ENCODE results near the gene CENPF. TPM values are rescaled to one million over a fixed set of nuclear protein-coding genes. Genes with fewer than 3 reads are reported as not detected.
A peak's percentile ranks its signal among the peaks of the same experiment; 100 is the strongest.

Gene CENPF
- polyA plus RNA-seq (2013, experiment 1 of 2): 90.7 TPM
- 86.0 TPM for polyA plus RNA-seq (2013, experiment 2 of 2)

GRCh38 chr1:214602764-214603657, at the start of gene CENPF:
CENPF (plus strand) TSS chr1:214603195; CDS start chr1:214613755, 10,560 bp downstream.
- Histone ChIP-seq H2BK120ac (ENCODE audit: low read depth, low read length) (peak within 1 kb of the TSS; percentile 64), H4K91ac (ENCODE audit: low read depth, low read length, poor library complexity) (no peak within 1 kb of the TSS), H3K79me1 (ENCODE audit: low read depth, low read length) (peaks cover 6% of the 10 kb centered on the region), H3K27ac (replicated peaks; ENCODE audit: low read length) (peak within 1 kb of the TSS; percentile 84), H3K36me3 (replicated peaks in 1 of 2; ENCODE audit: control insufficient read depth in 2 of 2, insufficient read depth in 2 of 2, low read length in 2 of 2) (peaks cover 2 to 27% of the 10 kb centered on the region in 2 donors), H3K4me3 (ENCODE audit: low read length in 2 of 2) (peak within 1 kb of the TSS; percentile 99), H3K9me3 (replicated peaks in 1 of 2; ENCODE audit: control insufficient read depth in 2 of 2, insufficient read depth in 1 of 2, low read depth in 1 of 2, low read length in 2 of 2) (peaks cover 0 to 8% of the 10 kb centered on the region in 2 donors), H3K4me1 (ENCODE audit: control insufficient read depth in 2 of 2, insufficient read depth in 1 of 2, low read depth in 1 of 2, low read length in 2 of 2) (no peaks in the 10 kb centered on the region), H2AK5ac (ENCODE audit: low read depth, low read length) (peak within 1 kb of the TSS; percentile 81), H3K27me3 (ENCODE audit: control insufficient read depth in 3 of 3, insufficient read depth in 3 of 3, low read depth in 1 of 3, low read length in 3 of 3) (no peaks in the 10 kb centered on the region), H2BK12ac (ENCODE audit: low read length) (no peak within 1 kb of the TSS), H2BK5ac (ENCODE audit: low read length) (peak within 1 kb of the TSS; percentile 95), H3K14ac (ENCODE audit: low read length) (peak within 1 kb of the TSS; percentile 48), H3K23ac (ENCODE audit: low read depth, low read length, poor library complexity) (no peak within 1 kb of the TSS), H2AFZ (ENCODE audit: low read length) (peak within 1 kb of the TSS; percentile 93), H3K4me2 (ENCODE audit: insufficient read depth, low read length, poor library complexity, severe bottlenecking) (peak within 1 kb of the TSS; percentile 61), H3K4ac (ENCODE audit: low read length) (no peak within 1 kb of the TSS), H4K8ac (ENCODE audit: low read depth, low read length) (no peak within 1 kb of the TSS), H2BK15ac (ENCODE audit: low read length) (peak within 1 kb of the TSS; percentile 65), H3K18ac (ENCODE audit: low read length) (peak within 1 kb of the TSS; percentile 95), H3K9ac (ENCODE audit: low read depth, low read length, poor library complexity) (peak within 1 kb of the TSS; percentile 96)
- peak; percentile 96 for DNase-seq (ENCODE audit: low spot score)
- no CpG with 5 or more reads among the region's 65 CpGs for WGBS, 2 donors (ENCODE audit: extremely low coverage in 2 of 2, insufficient read length in 2 of 2, insufficient replicate concordance in 1 of 2)

GRCh38 chr1:214557952-214558735, 44.9 kb upstream of the CENPF start:
- H3K18ac ChIP-seq (ENCODE audit: low read length): no peak overlapping the region
- H3K27ac ChIP-seq (replicated peaks; ENCODE audit: low read length): no peak overlapping the region
- no peak overlapping the region for H3K9ac ChIP-seq (ENCODE audit: low read depth, low read length, poor library complexity)
- no peak overlapping the region for H3K14ac ChIP-seq (ENCODE audit: low read length)
- no peaks in the 10 kb centered on the region for H3K27me3 ChIP-seq (ENCODE audit: control insufficient read depth in 3 of 3, insufficient read depth in 3 of 3, low read depth in 1 of 3, low read length in 3 of 3)
- no peaks in the 10 kb centered on the region for H3K36me3 ChIP-seq (replicated peaks in 1 of 2; ENCODE audit: control insufficient read depth in 2 of 2, insufficient read depth in 2 of 2, low read length in 2 of 2)
- H2BK5ac ChIP-seq (ENCODE audit: low read length): no peak overlapping the region
- H3K4ac ChIP-seq (ENCODE audit: low read length): no peak overlapping the region
- H2BK12ac ChIP-seq (ENCODE audit: low read length): no peak overlapping the region
- H3K4me1 ChIP-seq (ENCODE audit: control insufficient read depth in 2 of 2, insufficient read depth in 1 of 2, low read depth in 1 of 2, low read length in 2 of 2): peaks cover 0 to 3% of the 10 kb centered on the region in 2 donors
- no peak overlapping the region for H2BK15ac ChIP-seq (ENCODE audit: low read length)
- no peak overlapping the region for H3K4me2 ChIP-seq (ENCODE audit: insufficient read depth, low read length, poor library complexity, severe bottlenecking)
- no peak for DNase-seq (ENCODE audit: low spot score)
- no peak overlapping the region for H3K23ac ChIP-seq (ENCODE audit: low read depth, low read length, poor library complexity)
- no peak overlapping the region for H2BK120ac ChIP-seq (ENCODE audit: low read depth, low read length)
- H3K79me1 ChIP-seq (ENCODE audit: low read depth, low read length): no peaks in the 10 kb centered on the region
- no peak overlapping the region for H4K8ac ChIP-seq (ENCODE audit: low read depth, low read length)
- no peak overlapping the region for H2AK5ac ChIP-seq (ENCODE audit: low read depth, low read length)
- no CpG with 5 or more reads among the region's 8 CpGs for WGBS, 2 donors (ENCODE audit: extremely low coverage in 2 of 2, insufficient read length in 2 of 2, insufficient replicate concordance in 1 of 2)
- no peak overlapping the region for H4K91ac ChIP-seq (ENCODE audit: low read depth, low read length, poor library complexity)
- H2AFZ ChIP-seq (ENCODE audit: low read length): peak overlapping the region; percentile 15
- no peaks in the 10 kb centered on the region for H3K9me3 ChIP-seq (replicated peaks in 1 of 2; ENCODE audit: control insufficient read depth in 2 of 2, insufficient read depth in 1 of 2, low read depth in 1 of 2, low read length in 2 of 2)
- no peak overlapping the region for H3K4me3 ChIP-seq (ENCODE audit: low read length in 2 of 2)

- Histone ChIP-seq H3K4me1 (ENCODE audit: control insufficient read depth in 2 of 2, insufficient read depth in 1 of 2, low read depth in 1 of 2, low read length in 2 of 2) (no peaks in the 10 kb centered on the region), H3K4me3 (ENCODE audit: low read length in 2 of 2) (no peak overlapping the region), H3K9me3 (replicated peaks in 1 of 2; ENCODE audit: control insufficient read depth in 2 of 2, insufficient read depth in 1 of 2, low read depth in 1 of 2, low read length in 2 of 2) (no peaks in the 10 kb centered on the region), H3K36me3 (replicated peaks in 1 of 2; ENCODE audit: control insufficient read depth in 2 of 2, insufficient read depth in 2 of 2, low read length in 2 of 2) (no peaks in the 10 kb centered on the region), H2AK5ac (ENCODE audit: low read depth, low read length) (no peak overlapping the region), H3K9ac (ENCODE audit: low read depth, low read length, poor library complexity) (no peak overlapping the region), H4K8ac (ENCODE audit: low read depth, low read length) (no peak overlapping the region), H3K14ac (ENCODE audit: low read length) (no peak overlapping the region), H3K18ac (ENCODE audit: low read length) (no peak overlapping the region), H2BK5ac (ENCODE audit: low read length) (no peak overlapping the region), H2AFZ (ENCODE audit: low read length) (no peak overlapping the region), H3K79me1 (ENCODE audit: low read depth, low read length) (no peaks in the 10 kb centered on the region), H3K27me3 (ENCODE audit: control insufficient read depth in 3 of 3, insufficient read depth in 3 of 3, low read depth in 1 of 3, low read length in 3 of 3) (no peaks in the 10 kb centered on the region), H3K4me2 (ENCODE audit: insufficient read depth, low read length, poor library complexity, severe bottlenecking) (no peak overlapping the region), H2BK15ac (ENCODE audit: low read length) (no peak overlapping the region), H3K23ac (ENCODE audit: low read depth, low read length, poor library complexity) (no peak overlapping the region), H2BK120ac (ENCODE audit: low read depth, low read length) (no peak overlapping the region), H2BK12ac (ENCODE audit: low read length) (no peak overlapping the region), H3K4ac (ENCODE audit: low read length) (no peak overlapping the region), H4K91ac (ENCODE audit: low read depth, low read length, poor library complexity) (no peak overlapping the region), H3K27ac (replicated peaks; ENCODE audit: low read length) (no peak overlapping the region)
- no peak for DNase-seq (ENCODE audit: low spot score)
These were observed 39.1 kb upstream of the CENPF start for GRCh38 chr1:214563881-214564280.

GRCh38 chr1:214565310-214565709, 37.7 kb upstream of the CENPF start:
- no peak for DNase-seq (ENCODE audit: low spot score)
- no peak overlapping the region for H3K4me2 ChIP-seq (ENCODE audit: insufficient read depth, low read length, poor library complexity, severe bottlenecking)
- no peaks in the 10 kb centered on the region for H3K79me1 ChIP-seq (ENCODE audit: low read depth, low read length)
- no peak overlapping the region for H2BK120ac ChIP-seq (ENCODE audit: low read depth, low read length)
- H3K4me1 ChIP-seq (ENCODE audit: control insufficient read depth in 2 of 2, insufficient read depth in 1 of 2, low read depth in 1 of 2, low read length in 2 of 2): no peaks in the 10 kb centered on the region
- no CpG with 5 or more reads among the region's 1 CpG for WGBS, 2 donors (ENCODE audit: extremely low coverage in 2 of 2, insufficient read length in 2 of 2, insufficient replicate concordance in 1 of 2)
- no peaks in the 10 kb centered on the region for H3K9me3 ChIP-seq (replicated peaks in 1 of 2; ENCODE audit: control insufficient read depth in 2 of 2, insufficient read depth in 1 of 2, low read depth in 1 of 2, low read length in 2 of 2)
- no peak overlapping the region for H3K4ac ChIP-seq (ENCODE audit: low read length)
- no peak overlapping the region for H2AFZ ChIP-seq (ENCODE audit: low read length)
- H2BK5ac ChIP-seq (ENCODE audit: low read length): no peak overlapping the region
- no peak overlapping the region for H3K9ac ChIP-seq (ENCODE audit: low read depth, low read length, poor library complexity)
- no peak overlapping the region for H4K91ac ChIP-seq (ENCODE audit: low read depth, low read length, poor library complexity)
- H3K27ac ChIP-seq (replicated peaks; ENCODE audit: low read length): no peak overlapping the region
- H4K8ac ChIP-seq (ENCODE audit: low read depth, low read length): no peak overlapping the region
- no peaks in the 10 kb centered on the region for H3K27me3 ChIP-seq (ENCODE audit: control insufficient read depth in 3 of 3, insufficient read depth in 3 of 3, low read depth in 1 of 3, low read length in 3 of 3)
- no peak overlapping the region for H2AK5ac ChIP-seq (ENCODE audit: low read depth, low read length)
- H3K18ac ChIP-seq (ENCODE audit: low read length): no peak overlapping the region
- H3K36me3 ChIP-seq (replicated peaks in 1 of 2; ENCODE audit: control insufficient read depth in 2 of 2, insufficient read depth in 2 of 2, low read length in 2 of 2): no peaks in the 10 kb centered on the region
- H2BK15ac ChIP-seq (ENCODE audit: low read length): no peak overlapping the region
- H3K4me3 ChIP-seq (ENCODE audit: low read length in 2 of 2): no peak overlapping the region
- H3K14ac ChIP-seq (ENCODE audit: low read length): no peak overlapping the region
- H3K23ac ChIP-seq (ENCODE audit: low read depth, low read length, poor library complexity): no peak overlapping the region
- no peak overlapping the region for H2BK12ac ChIP-seq (ENCODE audit: low read length)

Data from neuronal stem cell (in vitro differentiated cells).